ENCODE results near the gene RBM47.

DNA sequence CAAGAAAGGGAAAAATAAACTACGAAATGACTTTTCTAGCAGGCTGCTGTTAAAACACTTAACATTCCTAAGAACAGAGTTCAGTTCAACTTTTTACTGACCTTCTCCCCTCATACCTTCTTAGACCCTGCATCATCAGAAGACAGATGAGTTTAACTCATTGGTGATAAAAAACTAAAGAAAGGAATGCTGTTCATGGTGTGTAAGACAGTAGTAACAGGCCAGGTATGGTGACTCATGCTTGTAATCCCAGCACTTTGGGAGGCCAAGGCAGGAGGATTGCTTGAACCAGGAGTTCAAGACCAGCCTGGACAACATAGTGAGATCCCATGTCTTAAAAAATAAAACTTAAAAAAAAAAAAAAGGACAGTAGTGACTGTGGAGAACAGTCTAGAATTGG is 16.2 kb downstream of the RBM47 start:
- TF ChIP-seq, protein P1, sequence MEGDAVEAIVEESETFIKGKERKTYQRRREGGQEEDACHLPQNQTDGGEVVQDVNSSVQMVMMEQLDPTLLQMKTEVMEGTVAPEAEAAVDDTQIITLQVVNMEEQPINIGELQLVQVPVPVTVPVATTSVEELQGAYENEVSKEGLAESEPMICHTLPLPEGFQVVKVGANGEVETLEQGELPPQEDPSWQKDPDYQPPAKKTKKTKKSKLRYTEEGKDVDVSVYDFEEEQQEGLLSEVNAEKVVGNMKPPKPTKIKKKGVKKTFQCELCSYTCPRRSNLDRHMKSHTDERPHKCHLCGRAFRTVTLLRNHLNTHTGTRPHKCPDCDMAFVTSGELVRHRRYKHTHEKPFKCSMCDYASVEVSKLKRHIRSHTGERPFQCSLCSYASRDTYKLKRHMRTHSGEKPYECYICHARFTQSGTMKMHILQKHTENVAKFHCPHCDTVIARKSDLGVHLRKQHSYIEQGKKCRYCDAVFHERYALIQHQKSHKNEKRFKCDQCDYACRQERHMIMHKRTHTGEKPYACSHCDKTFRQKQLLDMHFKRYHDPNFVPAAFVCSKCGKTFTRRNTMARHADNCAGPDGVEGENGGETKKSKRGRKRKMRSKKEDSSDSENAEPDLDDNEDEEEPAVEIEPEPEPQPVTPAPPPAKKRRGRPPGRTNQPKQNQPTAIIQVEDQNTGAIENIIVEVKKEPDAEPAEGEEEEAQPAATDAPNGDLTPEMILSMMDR (IDR thresholded peaks at IDR 0.05) = no peak
- TF ChIP-seq POLR2A (IDR thresholded peaks at IDR 0.05) = no peak
